Measurements from ENCODE around the gene ANO1. TPM values are rescaled to one million over a fixed set of nuclear protein-coding genes. Genes with fewer than 3 reads are reported as not detected.

Gene ANO1
- total RNA-seq, 1 donor from 2014 or later, result 14.9 TPM

DNA sequence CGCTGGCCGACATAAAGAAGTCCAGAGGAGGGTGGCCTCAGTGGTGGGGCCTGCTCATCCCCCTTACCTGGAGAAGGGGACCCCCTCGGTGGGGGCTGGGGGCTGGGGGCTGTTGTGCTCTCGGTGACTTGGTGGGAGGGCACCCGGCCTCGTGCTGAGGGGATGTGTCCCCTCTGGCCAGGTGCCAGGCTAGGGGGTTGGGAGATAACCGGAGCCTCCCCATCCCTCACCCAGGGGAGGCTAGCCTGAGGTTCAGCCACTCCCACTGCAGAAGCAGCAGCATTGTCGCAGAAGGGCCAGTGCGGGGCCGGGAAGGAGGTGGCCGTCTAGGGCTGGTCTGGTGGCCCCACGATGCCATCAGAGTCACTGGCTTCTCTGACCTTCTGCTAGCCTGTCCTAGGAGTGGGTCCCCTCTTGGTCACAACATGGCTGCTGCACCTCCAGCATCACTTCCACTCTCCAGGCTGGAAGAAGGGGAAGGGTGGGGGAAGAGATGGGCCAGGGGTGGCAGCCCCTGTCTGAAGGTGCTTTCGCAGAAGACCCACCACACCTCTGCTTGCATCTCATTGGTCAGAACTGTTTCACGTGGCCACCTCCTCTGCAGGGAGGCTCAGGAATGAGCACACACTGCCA, 80.8 kb downstream of the ANO1 start:
- H3K4me3 Mint-ChIP-seq, result no peak overlapping the region
- peaks cover 6% of the 10 kb centered on the region for H3K4me1 Mint-ChIP-seq (ENCODE audit: unreplicated experiment)
- TF ChIP-seq, protein P1, sequence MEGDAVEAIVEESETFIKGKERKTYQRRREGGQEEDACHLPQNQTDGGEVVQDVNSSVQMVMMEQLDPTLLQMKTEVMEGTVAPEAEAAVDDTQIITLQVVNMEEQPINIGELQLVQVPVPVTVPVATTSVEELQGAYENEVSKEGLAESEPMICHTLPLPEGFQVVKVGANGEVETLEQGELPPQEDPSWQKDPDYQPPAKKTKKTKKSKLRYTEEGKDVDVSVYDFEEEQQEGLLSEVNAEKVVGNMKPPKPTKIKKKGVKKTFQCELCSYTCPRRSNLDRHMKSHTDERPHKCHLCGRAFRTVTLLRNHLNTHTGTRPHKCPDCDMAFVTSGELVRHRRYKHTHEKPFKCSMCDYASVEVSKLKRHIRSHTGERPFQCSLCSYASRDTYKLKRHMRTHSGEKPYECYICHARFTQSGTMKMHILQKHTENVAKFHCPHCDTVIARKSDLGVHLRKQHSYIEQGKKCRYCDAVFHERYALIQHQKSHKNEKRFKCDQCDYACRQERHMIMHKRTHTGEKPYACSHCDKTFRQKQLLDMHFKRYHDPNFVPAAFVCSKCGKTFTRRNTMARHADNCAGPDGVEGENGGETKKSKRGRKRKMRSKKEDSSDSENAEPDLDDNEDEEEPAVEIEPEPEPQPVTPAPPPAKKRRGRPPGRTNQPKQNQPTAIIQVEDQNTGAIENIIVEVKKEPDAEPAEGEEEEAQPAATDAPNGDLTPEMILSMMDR (conservative IDR thresholded peaks at IDR 0.05), result no peak
- H3K36me3 Mint-ChIP-seq, result no peaks in the 10 kb centered on the region
- no peak overlapping the region for H3K27ac Mint-ChIP-seq
- H3K27me3 Mint-ChIP-seq, result no peaks in the 10 kb centered on the region
- no peaks in the 10 kb centered on the region for H3K9me3 Mint-ChIP-seq
- no peak for DNase-seq (ENCODE audit: extremely low spot score, unreplicated experiment)

DNA sequence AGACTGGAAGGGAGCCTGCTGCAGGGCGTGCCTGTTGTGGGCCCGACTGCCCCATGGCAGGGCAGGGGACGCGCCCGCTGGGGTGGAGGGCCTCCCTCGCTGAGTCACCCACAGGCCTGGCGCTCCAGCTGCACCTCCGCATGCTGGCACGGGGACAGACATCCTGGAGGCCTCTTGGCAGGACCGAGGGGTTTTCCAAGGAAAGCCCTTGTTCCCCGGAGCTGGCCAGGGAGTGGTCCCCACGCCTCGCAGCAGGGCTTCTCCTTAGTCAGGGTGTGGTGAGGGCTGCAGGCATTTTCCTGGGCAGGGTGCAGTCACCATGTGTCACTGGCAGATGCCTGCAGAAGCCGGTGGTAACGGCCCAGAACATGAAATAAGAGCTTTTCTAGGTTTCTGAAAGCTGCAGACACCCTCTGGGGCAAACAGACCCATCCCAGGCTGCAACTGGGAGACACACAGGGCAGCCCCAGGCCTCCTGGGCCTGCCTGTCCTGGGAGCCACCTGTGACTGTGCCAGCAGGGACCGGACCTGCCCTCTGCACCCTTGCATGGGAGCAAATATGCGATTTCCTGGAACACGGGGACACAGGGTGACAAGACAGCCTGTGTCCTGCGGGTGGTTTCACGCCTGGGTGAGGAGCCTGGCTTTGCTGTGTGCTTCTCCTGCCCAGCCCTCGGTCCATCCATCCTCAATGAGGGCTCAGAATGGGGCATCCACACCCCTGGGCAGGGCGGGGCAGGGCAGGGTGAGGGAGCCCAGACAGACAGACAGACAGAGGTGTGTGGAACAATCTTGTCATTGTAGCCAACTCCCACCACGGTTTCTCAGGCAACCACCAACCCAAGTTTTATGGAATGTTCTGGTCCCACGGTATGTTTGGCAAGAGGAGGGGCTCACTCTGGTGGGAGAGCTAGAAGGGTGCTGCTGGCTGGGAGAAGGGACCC, 81.8 kb downstream of the ANO1 start:
- TF ChIP-seq, protein P1 (conservative IDR thresholded peaks at IDR 0.05), result no peak
- no peak for DNase-seq (ENCODE audit: extremely low spot score, unreplicated experiment)
- Mint-ChIP-seq H3K27ac (no peak overlapping the region), H3K27me3 (no peaks in the 10 kb centered on the region), H3K9me3 (no peaks in the 10 kb centered on the region), H3K4me1 (ENCODE audit: unreplicated experiment) (peaks cover 6% of the 10 kb centered on the region), H3K4me3 (no peak overlapping the region), H3K36me3 (no peaks in the 10 kb centered on the region)

- peaks cover 6% of the 10 kb centered on the region for H3K4me1 Mint-ChIP-seq (ENCODE audit: unreplicated experiment)
- no peak overlapping the region for H3K27ac Mint-ChIP-seq
- no peaks in the 10 kb centered on the region for H3K27me3 Mint-ChIP-seq
- no peaks in the 10 kb centered on the region for H3K36me3 Mint-ChIP-seq
- no peak for DNase-seq (ENCODE audit: extremely low spot score, unreplicated experiment)
- TF ChIP-seq, protein P1 (conservative IDR thresholded peaks at IDR 0.05), result no peak
- no peaks in the 10 kb centered on the region for H3K9me3 Mint-ChIP-seq
- no peak overlapping the region for H3K4me3 Mint-ChIP-seq
These were observed 83.0 kb downstream of the ANO1 start for GRCh38 chr11:70161043-70161625.

DNA sequence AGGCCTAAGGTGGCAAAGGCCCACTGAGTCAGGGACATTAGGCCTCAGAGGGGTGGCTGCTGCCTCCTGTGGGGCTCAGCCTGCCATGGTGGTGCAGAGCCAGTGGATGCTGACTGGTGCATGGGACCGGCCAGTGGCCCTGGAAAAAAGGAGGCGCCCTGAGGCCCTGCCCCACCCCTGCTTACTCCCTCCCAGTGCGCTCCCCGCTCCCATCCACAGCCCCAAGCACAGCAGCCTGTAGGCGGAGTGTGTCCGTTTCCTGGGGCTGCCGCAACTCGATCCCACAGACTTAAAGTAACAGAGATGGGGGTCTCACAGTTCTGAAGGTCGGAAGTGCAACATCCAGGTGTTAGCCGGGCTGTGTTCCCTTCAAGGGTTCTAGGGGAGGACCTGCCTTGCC, 86.6 kb downstream of the ANO1 start:
- H3K4me3 Mint-ChIP-seq, result no peak overlapping the region
- no peaks in the 10 kb centered on the region for H3K27me3 Mint-ChIP-seq
- TF ChIP-seq, protein P1 (conservative IDR thresholded peaks at IDR 0.05), result no peak
- H3K36me3 Mint-ChIP-seq, result no peaks in the 10 kb centered on the region
- H3K27ac Mint-ChIP-seq, result no peak overlapping the region
- peaks cover 6% of the 10 kb centered on the region for H3K4me1 Mint-ChIP-seq (ENCODE audit: unreplicated experiment)
- no peaks in the 10 kb centered on the region for H3K9me3 Mint-ChIP-seq
- DNase-seq (ENCODE audit: extremely low spot score, unreplicated experiment), result no peak

DNA sequence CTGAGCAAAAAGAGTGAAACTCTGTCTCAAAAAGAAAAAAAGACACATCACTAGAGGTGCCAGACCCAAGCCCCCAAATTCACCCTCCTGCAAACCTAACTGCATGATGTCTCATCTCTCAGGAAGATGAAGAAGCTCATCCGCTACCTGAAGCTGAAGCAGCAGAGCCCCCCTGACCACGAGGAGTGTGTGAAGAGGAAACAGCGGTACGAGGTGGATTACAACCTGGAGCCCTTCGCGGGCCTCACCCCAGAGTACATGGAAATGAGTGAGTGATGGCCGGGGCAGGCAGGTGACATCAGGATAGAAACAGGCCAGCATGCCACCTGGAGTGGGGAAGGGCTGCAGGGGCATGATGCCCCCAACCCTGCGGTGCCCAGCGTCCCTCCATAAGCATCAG, 89.0 kb downstream of the ANO1 start:
- Mint-ChIP-seq H3K4me3 (no peak overlapping the region), H3K9me3 (no peaks in the 10 kb centered on the region), H3K27me3 (no peaks in the 10 kb centered on the region), H3K4me1 (ENCODE audit: unreplicated experiment) (peaks cover 6% of the 10 kb centered on the region), H3K27ac (no peak overlapping the region), H3K36me3 (no peaks in the 10 kb centered on the region)
- TF ChIP-seq, protein P1 (conservative IDR thresholded peaks at IDR 0.05), result no peak
- DNase-seq (ENCODE audit: extremely low spot score, unreplicated experiment), result no peak
